ENCODE data around the gene BRD4.

The BRD4 gene

DNA sequence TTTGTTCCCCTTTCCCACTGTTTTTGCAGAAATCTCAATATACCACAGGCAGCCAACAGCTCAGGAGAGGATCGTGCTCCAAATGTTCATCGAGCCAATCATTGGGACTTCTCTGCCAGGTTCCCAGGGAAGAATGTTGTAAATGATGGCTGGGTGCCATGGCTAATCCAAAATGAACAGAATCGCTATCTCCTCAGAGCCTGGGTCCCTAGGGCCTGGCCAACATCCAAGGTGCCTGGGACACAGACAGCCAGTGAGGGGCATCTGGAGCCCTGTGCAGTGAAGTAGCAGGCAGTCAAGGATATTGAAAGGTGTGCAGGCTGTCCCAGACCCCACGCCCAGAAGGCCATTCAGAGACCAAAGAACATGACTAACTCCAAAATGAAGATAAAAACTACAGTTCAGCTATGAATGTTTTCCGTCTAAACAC lies 37.8 kb downstream of the BRD4 start:
- no peak for DNase-seq
- in situ Hi-C loops (cut with MboI; ENCODE audit: low pct_unique_long_range_greater_than_20kb, low sequenced_read_pairs), result no loop called here

DNA sequence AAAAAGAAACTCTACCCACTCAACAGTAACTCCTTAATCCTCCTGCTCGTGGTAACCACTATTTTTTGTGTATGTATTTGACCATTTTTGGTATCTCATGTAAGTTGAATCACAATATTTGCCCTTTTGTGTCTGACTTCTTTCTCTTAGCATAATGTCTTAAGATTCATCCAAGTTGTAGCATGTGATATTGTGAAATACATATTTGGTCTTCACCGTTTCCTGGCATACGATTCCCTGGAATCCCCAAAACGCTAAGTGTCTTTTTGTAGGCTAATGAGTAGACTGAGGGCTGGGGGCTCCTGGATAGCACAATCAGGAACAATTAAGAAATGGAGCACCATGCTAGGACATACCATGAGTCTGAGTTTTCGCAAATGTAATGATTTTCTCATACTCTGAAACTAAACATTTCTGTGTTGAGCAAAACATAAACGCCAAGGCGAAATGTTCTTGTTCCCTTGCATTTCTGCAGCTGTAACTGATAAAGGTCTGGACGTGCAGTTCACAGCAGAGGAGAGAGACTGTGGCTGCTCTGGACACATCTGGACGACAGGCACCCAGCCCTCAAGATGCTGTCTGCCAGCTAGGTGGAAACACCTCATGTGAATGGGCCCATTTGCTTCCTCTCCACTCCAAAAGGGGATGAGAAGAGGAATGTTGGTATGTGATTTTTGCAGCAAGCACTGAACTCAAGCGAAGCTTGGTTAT lies 38.4 kb downstream of the BRD4 start:
- in situ Hi-C loops (cut with MboI; ENCODE audit: low pct_unique_long_range_greater_than_20kb, low sequenced_read_pairs), result no loop called here
- no peak for DNase-seq

DNA sequence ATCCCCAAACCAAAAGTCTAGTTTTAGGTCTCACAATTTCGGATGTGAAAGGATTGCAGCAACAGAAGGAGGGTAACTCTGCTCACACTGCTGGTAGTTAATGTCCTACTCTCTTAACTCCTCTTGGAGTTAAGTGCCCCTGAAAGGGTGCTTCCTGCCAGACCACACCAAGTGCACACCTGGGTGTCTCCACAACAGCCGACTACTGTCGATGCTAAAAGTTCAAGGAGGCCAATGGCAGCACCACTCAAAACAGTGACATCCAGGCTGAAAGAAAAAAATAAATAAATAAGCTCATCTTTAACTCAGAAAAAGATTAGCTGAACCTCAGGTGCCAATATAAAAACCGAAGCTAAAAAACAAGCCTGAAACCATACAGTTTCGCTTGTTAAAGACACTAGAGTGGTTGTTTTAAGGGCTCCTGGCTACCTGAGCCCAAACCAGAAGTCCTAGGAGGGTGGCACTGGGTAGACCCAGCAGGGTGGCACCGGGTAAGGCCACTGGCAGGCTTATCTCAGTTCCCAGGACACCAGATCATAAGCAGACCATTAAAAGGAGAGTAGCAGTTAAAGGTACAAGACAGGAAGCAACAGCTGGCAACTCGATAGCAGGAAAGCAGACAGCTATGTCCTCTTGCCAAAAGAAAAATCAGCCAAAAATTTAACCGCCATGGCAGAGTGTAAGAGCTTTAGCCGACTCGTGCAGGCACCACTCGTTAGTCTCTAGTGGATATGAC lies 39.3 kb downstream of the BRD4 start:
- DNase-seq, result no peak
- in situ Hi-C loops (cut with MboI; ENCODE audit: low pct_unique_long_range_greater_than_20kb, low sequenced_read_pairs), result no loop called here

DNA sequence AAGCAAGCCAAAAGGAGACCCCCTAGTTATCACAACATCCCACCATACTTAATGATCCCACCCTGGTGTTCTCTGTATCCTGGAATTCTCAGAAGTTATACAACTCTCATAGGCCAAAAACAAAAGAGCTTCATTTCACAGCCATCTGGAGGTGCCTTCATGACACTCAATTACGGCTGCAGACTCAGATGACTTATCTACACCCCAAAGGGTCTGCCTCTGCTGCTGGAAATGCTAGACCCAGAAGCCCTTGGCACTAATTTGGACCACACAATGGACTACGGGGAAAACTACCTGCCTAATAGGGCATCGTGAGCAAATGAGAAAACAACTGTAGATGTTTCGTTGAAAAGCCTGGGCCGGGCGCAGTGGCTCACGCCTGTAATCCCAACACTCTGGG lies 40.2 kb downstream of the BRD4 start:
- in situ Hi-C loops (cut with MboI; ENCODE audit: low pct_unique_long_range_greater_than_20kb, low sequenced_read_pairs), result no loop called here
- no peak for DNase-seq

DNA sequence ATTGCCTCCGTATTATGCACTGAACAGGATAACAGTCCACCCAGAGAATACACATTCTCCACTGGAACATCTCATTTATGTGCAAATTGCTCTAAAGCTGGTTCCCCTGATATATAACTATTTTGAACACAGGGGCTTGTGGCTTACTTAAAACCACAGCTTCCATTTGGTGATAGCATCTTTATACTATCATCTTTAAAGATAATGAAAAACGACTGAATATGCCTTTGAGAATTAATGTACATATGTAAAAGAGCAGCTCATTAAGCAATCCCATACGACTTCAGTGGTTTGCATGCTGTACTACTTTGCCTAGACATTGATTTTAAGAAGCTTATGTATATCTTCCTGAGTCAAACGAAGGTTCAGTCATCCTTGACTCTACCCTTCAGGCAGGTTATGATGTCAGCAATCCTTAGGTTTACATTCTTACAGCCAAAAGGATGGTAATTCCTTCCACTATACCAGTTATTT lies 40.8 kb downstream of the BRD4 start:
- peak; percentile 30 for DNase-seq
- in situ Hi-C loops (cut with MboI; ENCODE audit: low pct_unique_long_range_greater_than_20kb, low sequenced_read_pairs), result no loop called here

GRCh38 chr19:15291089-15291488 lies 41.2 kb downstream of the BRD4 start:
- DNase-seq, result no peak
- in situ Hi-C loops (cut with MboI; ENCODE audit: low pct_unique_long_range_greater_than_20kb, low sequenced_read_pairs), result no loop called here

GRCh38 chr19:15290166-15290565 lies 42.2 kb downstream of the BRD4 start:
- DNase-seq, result no peak
- in situ Hi-C loops (cut with MboI; ENCODE audit: low pct_unique_long_range_greater_than_20kb, low sequenced_read_pairs), result no loop called here

DNA sequence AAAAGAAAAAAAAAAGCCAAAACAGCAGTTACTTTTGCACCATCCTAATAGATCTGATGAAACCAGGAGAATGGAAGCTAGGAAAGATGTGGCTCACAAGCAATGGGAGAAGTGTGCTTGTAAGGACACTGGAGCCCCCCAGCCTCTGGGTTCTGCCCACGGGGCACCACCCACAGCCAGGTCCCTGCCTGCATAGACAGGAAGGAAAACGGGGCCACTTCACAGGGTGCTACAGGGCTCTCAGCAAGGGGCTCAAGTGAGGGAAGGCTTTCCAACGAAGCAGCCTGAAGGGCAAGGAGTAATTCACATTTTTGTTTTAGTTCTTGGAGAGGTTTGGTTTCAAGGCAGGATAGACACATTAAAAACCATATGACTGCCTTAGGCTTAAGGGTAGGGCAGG lies 42.7 kb downstream of the BRD4 start:
- in situ Hi-C loops (cut with MboI; ENCODE audit: low pct_unique_long_range_greater_than_20kb, low sequenced_read_pairs), result no loop called here
- DNase-seq, result no peak

GRCh38 chr19:15288146-15288963 lies 44.0 kb downstream of the BRD4 start:
- peak; percentile 55 for DNase-seq
- in situ Hi-C loops (cut with MboI; ENCODE audit: low pct_unique_long_range_greater_than_20kb, low sequenced_read_pairs), result no loop called here

DNA sequence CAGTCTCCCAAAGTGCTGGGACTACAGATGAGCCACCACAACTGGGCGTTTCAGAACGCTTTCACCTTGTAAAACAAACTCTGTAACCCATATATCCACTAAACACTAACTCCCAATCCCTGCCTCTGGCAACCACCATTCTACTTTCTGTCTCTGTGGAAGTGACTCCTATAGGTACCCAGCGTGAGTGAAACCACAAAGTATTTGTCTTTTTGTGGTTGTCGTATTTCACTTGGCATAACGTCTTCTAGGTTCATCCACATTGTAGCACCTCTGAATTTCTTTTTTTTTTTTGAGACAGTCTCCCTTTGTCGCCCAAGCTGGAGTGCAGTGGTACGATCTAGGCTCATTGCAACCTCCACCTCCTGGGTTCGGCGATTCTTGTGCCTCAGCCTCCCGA lies 44.8 kb downstream of the BRD4 start:
- no peak for DNase-seq
- in situ Hi-C loops (cut with MboI; ENCODE audit: low pct_unique_long_range_greater_than_20kb, low sequenced_read_pairs), result no loop called here

DNA sequence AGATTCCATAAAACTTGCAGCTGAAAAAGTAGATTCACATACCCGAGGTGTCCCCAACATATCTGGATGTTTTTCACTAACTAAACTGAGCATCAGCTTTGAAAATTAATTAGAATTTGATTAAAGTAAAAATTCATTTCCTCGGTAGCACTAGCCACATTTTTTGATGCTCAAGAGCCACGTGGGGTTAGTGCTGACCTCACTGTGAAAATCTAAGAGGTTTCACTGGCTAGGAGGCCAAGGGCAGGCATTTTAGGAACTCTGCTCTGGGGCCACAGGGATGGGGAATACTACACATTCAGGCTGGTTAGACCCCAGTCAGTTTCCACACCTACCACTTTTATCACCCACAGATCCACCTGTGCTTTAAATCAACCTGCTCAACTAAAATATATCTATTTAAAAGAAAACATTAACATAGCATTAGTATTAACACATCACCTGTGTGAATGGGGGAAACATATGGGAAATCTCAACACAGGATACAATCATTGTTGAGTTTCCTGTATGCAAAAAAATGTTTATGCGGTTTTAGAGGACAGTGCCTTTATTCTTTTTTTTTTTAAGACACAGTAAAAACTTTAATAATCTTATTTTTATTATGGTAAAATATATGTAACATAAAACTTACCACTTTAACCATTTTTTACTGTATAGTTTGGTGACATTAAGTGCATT lies 45.5 kb downstream of the BRD4 start:
- in situ Hi-C loops (cut with MboI; ENCODE audit: low pct_unique_long_range_greater_than_20kb, low sequenced_read_pairs), result no loop called here
- no peak for DNase-seq

- no peak for DNase-seq
- in situ Hi-C loops (cut with MboI; ENCODE audit: low pct_unique_long_range_greater_than_20kb, low sequenced_read_pairs), result no loop called here
Measured at GRCh38 chr19:15285896-15286591, 46.3 kb downstream of the BRD4 start.

- in situ Hi-C loops (cut with MboI; ENCODE audit: low pct_unique_long_range_greater_than_20kb, low sequenced_read_pairs), result no loop called here
- DNase-seq, result no peak
Measured at GRCh38 chr19:15284896-15285295, 47.4 kb downstream of the BRD4 start.

GRCh38 chr19:15284091-15284490 lies 48.2 kb downstream of the BRD4 start:
- in situ Hi-C loops (cut with MboI; ENCODE audit: low pct_unique_long_range_greater_than_20kb, low sequenced_read_pairs), result no loop called here

DNA sequence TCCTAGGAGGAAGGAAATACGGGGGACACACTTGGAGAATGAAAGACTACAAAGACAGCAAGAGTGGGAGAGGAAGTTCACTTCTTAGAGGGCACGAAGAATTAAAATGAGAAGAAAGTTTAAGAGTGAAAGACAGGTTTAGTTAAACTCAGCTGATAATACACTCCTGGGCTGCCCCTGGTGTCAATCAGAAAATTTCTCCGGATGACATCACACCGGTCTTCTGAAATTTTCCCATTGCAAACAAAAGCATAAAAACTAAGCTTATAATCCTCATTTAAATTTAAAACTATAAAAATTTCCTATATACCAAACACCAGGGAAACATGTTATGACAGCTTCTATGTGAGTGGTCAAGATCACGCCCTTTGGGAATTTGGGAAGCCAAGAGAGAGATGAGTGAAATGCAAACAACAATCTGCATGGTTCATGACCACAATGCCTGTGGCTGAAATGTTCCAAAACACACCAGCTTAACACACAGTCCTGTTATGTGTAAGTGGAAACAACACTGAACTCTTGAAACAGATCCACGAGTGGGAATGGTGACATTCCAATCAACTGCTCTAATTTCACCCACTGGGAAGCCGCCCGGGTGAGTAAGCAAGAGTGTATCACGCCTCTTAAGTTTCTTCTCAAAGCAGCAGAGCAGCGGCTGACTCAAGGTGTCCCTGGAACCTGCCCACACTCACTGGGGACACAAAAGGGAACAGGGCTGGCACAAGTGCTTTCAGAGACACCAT lies 49.0 kb downstream of the BRD4 start:
- in situ Hi-C loops (cut with MboI; ENCODE audit: low pct_unique_long_range_greater_than_20kb, low sequenced_read_pairs), result no loop called here

More at GRCh38 chr19:15284091-15284490, 48.2 kb downstream of the BRD4 start:
- no peak for DNase-seq

DNA sequence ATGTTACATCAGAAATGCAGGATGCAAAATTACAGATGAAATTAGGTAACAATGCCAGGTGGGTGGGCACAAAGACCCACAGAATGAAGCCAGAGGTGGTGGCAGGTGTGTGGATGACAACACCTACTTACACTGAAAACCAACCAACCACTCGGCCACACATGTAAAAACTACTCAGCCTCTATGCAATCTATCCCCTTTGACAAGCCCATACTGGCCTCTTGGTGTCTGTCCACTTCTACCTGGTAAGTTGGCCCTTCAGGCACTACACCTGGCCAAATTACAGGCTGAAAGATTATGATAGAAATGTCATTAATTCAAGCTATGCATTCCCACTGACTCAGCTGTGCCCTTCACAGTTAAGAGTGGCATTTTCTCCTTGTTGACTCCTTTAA lies 50.0 kb downstream of the BRD4 start:
- DNase-seq, result no peak
- in situ Hi-C loops (cut with MboI; ENCODE audit: low pct_unique_long_range_greater_than_20kb, low sequenced_read_pairs), result no loop called here

More for the DNA sequence above, 49.0 kb downstream of the BRD4 start:
- DNase-seq, result peak; percentile 31

DNA sequence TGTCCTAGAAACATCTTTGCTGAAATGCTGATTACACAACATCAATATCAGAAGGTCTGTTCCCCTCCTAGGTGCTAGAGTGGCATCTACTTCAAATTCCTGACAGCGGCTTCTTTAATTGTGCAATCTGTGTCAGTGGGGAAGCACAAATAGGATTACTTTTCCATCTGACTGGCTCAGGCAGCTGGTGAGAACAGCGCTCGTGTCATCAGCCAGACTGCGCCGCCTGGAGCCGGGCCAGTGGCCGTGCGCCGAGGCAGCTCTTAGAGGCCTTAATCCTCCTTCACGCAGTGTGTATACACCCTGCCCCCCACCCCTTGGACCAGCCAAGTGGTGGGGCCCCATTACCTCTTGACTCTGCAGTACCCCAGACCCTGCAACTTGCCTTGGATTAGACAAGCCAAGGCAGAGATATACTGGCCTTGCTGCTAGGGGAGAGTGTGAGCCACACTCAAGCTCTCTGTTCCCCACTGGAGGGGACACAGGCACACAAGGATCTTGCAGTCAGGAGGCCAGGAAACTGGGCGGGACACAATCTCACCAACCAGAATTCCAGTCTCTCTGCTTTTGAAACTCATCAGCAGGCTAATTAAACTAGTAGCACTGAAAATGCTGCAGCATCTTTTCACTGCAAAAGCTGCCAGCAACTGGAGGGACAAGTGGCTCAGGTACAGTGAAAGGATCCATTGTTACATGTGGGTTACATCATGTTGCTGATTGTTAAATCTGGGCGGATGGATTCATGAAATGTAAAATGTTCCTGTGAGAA lies 51.2 kb downstream of the BRD4 start:
- in situ Hi-C loops (cut with MboI; ENCODE audit: low pct_unique_long_range_greater_than_20kb, low sequenced_read_pairs), result no loop called here
- peak; percentile 71 for DNase-seq

Data from KBM-7 (cell line).